Ramos (cell line): Measurements from ENCODE around the gene TMCC1.

Experiments used
- in situ Hi-C: fragments of 300-500 bp; cut with MboI; formaldehyde crosslinking; loops from one replicate; pipeline ENCODE4 v1.14.3; 2022; ENCODE audit warnings: low sequenced_read_pairs; ENCODE audit not compliant: unreplicated experiment

Gene TMCC1

GRCh38 chr3:129632977-129633376 is 260.5 kb downstream of the TMCC1 start:
- in situ Hi-C loops: loop anchor here (10.0 kb wide), 1 partner anchor 292 kb away; no protein-coding TSS in a partner anchor

- in situ Hi-C loops: loop anchor here (10.0 kb wide), 1 partner anchor 292 kb away; no protein-coding TSS in a partner anchor
Measured at GRCh38 chr3:129632556-129632955, 261.0 kb downstream of the TMCC1 start.

GRCh38 chr3:129632056-129632455 is 261.5 kb downstream of the TMCC1 start:
- in situ Hi-C loops: loop anchor here (10.0 kb wide), 1 partner anchor 293 kb away; no protein-coding TSS in a partner anchor

GRCh38 chr3:129629011-129629410 is 264.5 kb downstream of the TMCC1 start:
- in situ Hi-C loops: loop anchor here (10.0 kb wide), 1 partner anchor 134 kb away; no protein-coding TSS in a partner anchor

- in situ Hi-C loops: loop anchor here (10.0 kb wide), 1 partner anchor 133 kb away; no protein-coding TSS in a partner anchor
Measured at GRCh38 chr3:129628169-129628522, 265.4 kb downstream of the TMCC1 start.

GRCh38 chr3:129627350-129628168 is 266.0 kb downstream of the TMCC1 start:
- in situ Hi-C loops: loop anchor here (10.0 kb wide), 1 partner anchor 133 kb away; no protein-coding TSS in a partner anchor

GRCh38 chr3:129626744-129627349 is 266.7 kb downstream of the TMCC1 start:
- in situ Hi-C loops: loop anchor here (10.0 kb wide), 1 partner anchor 132 kb away; no protein-coding TSS in a partner anchor

GRCh38 chr3:129625072-129625874 is 268.2 kb downstream of the TMCC1 start:
- in situ Hi-C loops: loop anchor here (10.0 kb wide), 1 partner anchor 130 kb away; no protein-coding TSS in a partner anchor

- in situ Hi-C loops: loop anchor here (10.0 kb wide), 1 partner anchor 130 kb away; no protein-coding TSS in a partner anchor
Measured at GRCh38 chr3:129624347-129625071, 269.0 kb downstream of the TMCC1 start.

GRCh38 chr3:129623447-129624118 is 269.9 kb downstream of the TMCC1 start:
- in situ Hi-C loops: loop anchor here (10.0 kb wide), 1 partner anchor 129 kb away; no protein-coding TSS in a partner anchor

GRCh38 chr3:129622933-129623332 is 270.6 kb downstream of the TMCC1 start:
- in situ Hi-C loops: loop anchor here (10.0 kb wide), 1 partner anchor 128 kb away; no protein-coding TSS in a partner anchor

- in situ Hi-C loops: loop anchor here (10.0 kb wide), 1 partner anchor 128 kb away; no protein-coding TSS in a partner anchor
Measured at GRCh38 chr3:129622226-129622874, 271.2 kb downstream of the TMCC1 start.

- in situ Hi-C loops: loop anchor here (10.0 kb wide), 1 partner anchor 127 kb away; no protein-coding TSS in a partner anchor
Measured at GRCh38 chr3:129621626-129622225, 271.8 kb downstream of the TMCC1 start.

GRCh38 chr3:129620828-129621559 is 272.5 kb downstream of the TMCC1 start:
- in situ Hi-C loops: loop anchor here (10.0 kb wide), 1 partner anchor 126 kb away; no protein-coding TSS in a partner anchor

GRCh38 chr3:129619726-129620162 is 273.8 kb downstream of the TMCC1 start:
- in situ Hi-C loops: loop anchor here (10.0 kb wide), 1 partner anchor 125 kb away; no protein-coding TSS in a partner anchor

- in situ Hi-C loops: no loop called here
Measured at GRCh38 chr3:129618901-129619671, 274.4 kb downstream of the TMCC1 start.
